GM23248 (cell line): ENCODE results near the gene RUNX1. TPM values are rescaled to one million over a fixed set of nuclear protein-coding genes. Genes with fewer than 3 reads are reported as not detected.

Experiments
- DNase-seq: peaks from one replicate; pipeline ENCODE4 v3.0.0-alpha.2; 2015
- H2AFZ ChIP-seq: fragments of 200-600 bp; sonication (generic); 2 replicates; pipeline ENCODE4 v1.6.1; 2016; ENCODE audit warnings: antibody characterized with exemption
- H3F3A ChIP-seq: fragments of 200-600 bp; sonication (generic); 2 replicates; pipeline ENCODE4 v1.6.1; 2016; ENCODE audit warnings: mild to moderate bottlenecking, antibody characterized with exemption, mixed run types; ENCODE audit not compliant: insufficient read depth
- H3K27ac ChIP-seq: fragments of 200-600 bp; sonication (generic); 2 replicates; pipeline ENCODE4 v1.5.1; 2016; ENCODE audit warnings: mild to moderate bottlenecking
- H3K27me3 ChIP-seq: fragments of 200-600 bp; sonication (generic); replicated peaks from 2 replicates; pipeline ENCODE4 v1.6.1; 2016; ENCODE audit warnings: mild to moderate bottlenecking; ENCODE audit not compliant: insufficient read depth
- H3K36me3 ChIP-seq: fragments of 200-600 bp; sonication (generic); 2 replicates; pipeline ENCODE4 v1.6.1; 2016; ENCODE audit warnings: low read depth, mild to moderate bottlenecking
- H3K4me1 ChIP-seq: fragments of 200-600 bp; sonication (generic); 2 replicates; pipeline ENCODE4 v1.6.1; 2016; ENCODE audit warnings: mild to moderate bottlenecking; ENCODE audit not compliant: insufficient read depth
- H3K4me2 ChIP-seq: fragments of 200-600 bp; sonication (generic); one replicate; pipeline ENCODE4 v1.6.1; 2016; ENCODE audit warnings: mild to moderate bottlenecking; ENCODE audit not compliant: unreplicated experiment
- H3K4me3 ChIP-seq: fragments of 200-600 bp; sonication (generic); 2 replicates; pipeline ENCODE4 v1.5.1; 2016; ENCODE audit warnings: mild to moderate bottlenecking
- H3K79me2 ChIP-seq: fragments of 200-600 bp; sonication (generic); 2 replicates; pipeline ENCODE4 v1.6.1; 2016; ENCODE audit warnings: mild to moderate bottlenecking; ENCODE audit not compliant: insufficient read depth
- H3K9ac ChIP-seq: fragments of 200-600 bp; sonication (generic); 2 replicates; pipeline ENCODE4 v1.6.1; 2016; ENCODE audit warnings: mild to moderate bottlenecking
- H3K9me2 ChIP-seq: fragments of 200-600 bp; sonication (generic); 2 replicates; pipeline ENCODE4 v1.6.1; 2016; ENCODE audit warnings: mixed run types, mild to moderate bottlenecking, moderate library complexity; ENCODE audit not compliant: insufficient read depth
- H3K9me3 ChIP-seq: fragments of 200-600 bp; sonication (generic); one replicate; pipeline ENCODE4 v1.6.1; 2017; ENCODE audit warnings: low read depth
- H4K20me1 ChIP-seq: fragments of 200-600 bp; sonication (generic); 2 replicates; pipeline ENCODE4 v1.6.0; 2016; ENCODE audit not compliant: insufficient read depth
- EZH2 ChIP-seq: fragments of 200-600 bp; sonication (generic); IDR thresholded peaks from 2 replicates; pipeline ENCODE4 v1.6.1; 2018; ENCODE audit warnings: antibody characterized with exemption, mild to moderate bottlenecking; ENCODE audit not compliant: insufficient read depth, poor library complexity, severe bottlenecking
- EZH2phosphoT487 ChIP-seq: fragments of 200-600 bp; sonication (generic); IDR thresholded peaks from 2 replicates; pipeline ENCODE4 v1.6.1; 2018; ENCODE audit warnings: antibody characterized with exemption, moderate library complexity, mild to moderate bottlenecking, low read depth; ENCODE audit not compliant: insufficient read depth
- WGBS, 2 experiments: methylation state at CpG; one replicate each; pipeline ENCODE4 v1.1.6; 2015 to 2017; ENCODE audit warnings: low lambda C conversion rate in 2 of 2, low coverage in 1 of 2; ENCODE audit errors: missing lambda C conversion rate in 2 of 2; 5-methylcytosine and 5-hydroxymethylcytosine counted together
- in situ Hi-C: fragments of 300-500 bp; cut with MboI; formaldehyde crosslinking; loops from 2 replicates; pipeline ENCODE4 v1.15.0; 2020
- polyA plus RNA-seq: library from polyadenylated mRNA; unstranded; fragments of >200 nt; fragmentation: Nextera tagmentation; extraction: Ambion mirVana; gene quantifications from 2 replicates; pipeline ENCODE4 v1.2.1, GENCODE V29; 2016
- total RNA-seq: library from RNA; depleted of rRNA; stranded (reverse); fragments of >200 nt; shearing (Covaris generic); gene quantifications from 2 replicates; pipeline ENCODE4 v1.2.3, GENCODE V29; 2014

Gene RUNX1
- total and polyA plus RNA-seq, 2 experiments from 2014 or later = 21.3 to 32.6 TPM

- no peak overlapping the region for H3K9ac ChIP-seq
- no peak for DNase-seq
- H2AFZ ChIP-seq = no peak overlapping the region
- TF ChIP-seq EZH2phosphoT487 = no peak
- TF ChIP-seq EZH2 = no peak
- no peaks in the 10 kb centered on the region for H3K27me3 ChIP-seq
- in situ Hi-C loops = no loop called here
- whole genome bisulfite sequencing, 2 experiments = 98 to 99% methylated on average over 4 of the region's 4 CpGs
- no peaks in the 10 kb centered on the region for H3K9me3 ChIP-seq
- no peaks in the 10 kb centered on the region for H4K20me1 ChIP-seq
- H3K4me1 ChIP-seq = peaks cover 18% of the 10 kb centered on the region
- H3K4me3 ChIP-seq = no peak overlapping the region
- no peaks in the 10 kb centered on the region for H3K9me2 ChIP-seq
- H3F3A ChIP-seq = 0 out of 2 replicates have a peak, but pooled peaks cover 18% of the 10 kb centered on the region
- no peak overlapping the region for H3K27ac ChIP-seq
- H3K79me2 ChIP-seq = no peaks in the 10 kb centered on the region
- no peak overlapping the region for H3K4me2 ChIP-seq
- no peaks in the 10 kb centered on the region for H3K36me3 ChIP-seq
Observed at GRCh38 chr21:35077466-35077865, 28.4 kb upstream of the RUNX1 start.

- TF ChIP-seq EZH2phosphoT487 = no peak
- TF ChIP-seq EZH2 = no peak
- peaks cover 32% of the 10 kb centered on the region for H3K4me1 ChIP-seq
- 40 to 45% methylated on average over 6 of the region's 6 CpGs for WGBS, 2 experiments
- no peaks in the 10 kb centered on the region for H3K79me2 ChIP-seq
- H3K27ac ChIP-seq = no peak overlapping the region
- peak overlapping the region; percentile 2; the same call in 1 of the 2 replicates for H2AFZ ChIP-seq
- 0 out of 2 replicates have a peak, but pooled peaks cover 25% of the 10 kb centered on the region for H3F3A ChIP-seq
- H3K27me3 ChIP-seq = no peaks in the 10 kb centered on the region
- no peak overlapping the region for H3K9ac ChIP-seq
- in situ Hi-C loops = no loop called here
- H3K4me3 ChIP-seq = no peak overlapping the region
- H3K9me3 ChIP-seq = no peaks in the 10 kb centered on the region
- no peaks in the 10 kb centered on the region for H4K20me1 ChIP-seq
- DNase-seq = peak; percentile 74
- no peaks in the 10 kb centered on the region for H3K36me3 ChIP-seq
- no peak overlapping the region for H3K4me2 ChIP-seq
- no peaks in the 10 kb centered on the region for H3K9me2 ChIP-seq
Observed at GRCh38 chr21:35075546-35075945, 26.4 kb upstream of the RUNX1 start.

- Histone ChIP-seq H3K79me2 (no peaks in the 10 kb centered on the region), H3K4me2 (peak overlapping the region; percentile 74), H3K27me3 (no peaks in the 10 kb centered on the region), H3F3A (0 out of 2 replicates have a peak, but pooled peaks cover 25% of the 10 kb centered on the region), H3K9ac (peak overlapping the region; percentile 13; the same call in 1 of the 2 replicates), H3K9me2 (no peaks in the 10 kb centered on the region), H3K36me3 (no peaks in the 10 kb centered on the region), H3K9me3 (no peaks in the 10 kb centered on the region), H4K20me1 (no peaks in the 10 kb centered on the region), H3K4me1 (peaks cover 32% of the 10 kb centered on the region), H3K4me3 (peak overlapping the region; percentile 21; the same call in 1 of the 2 replicates), H3K27ac (peak overlapping the region; percentile 47), H2AFZ (peak overlapping the region; percentile 86)
- in situ Hi-C loops = loop anchor here (25.0 kb wide), 1 partner anchor 864 kb away; no protein-coding TSS in a partner anchor
- TF ChIP-seq EZH2 = no peak
- TF ChIP-seq EZH2phosphoT487 = no peak
- DNase-seq = peak; percentile 55
- WGBS, 2 experiments = 4 to 6% methylated on average over 11 of the region's 11 CpGs
Observed at GRCh38 chr21:35072960-35073359, 23.9 kb upstream of the RUNX1 start.

- no peaks in the 10 kb centered on the region for H3K27me3 ChIP-seq
- DNase-seq = no peak
- H3K4me3 ChIP-seq = peak overlapping the region; percentile 21; the same call in 1 of the 2 replicates
- H3K9me3 ChIP-seq = no peaks in the 10 kb centered on the region
- H3K4me1 ChIP-seq = peaks cover 32% of the 10 kb centered on the region
- TF ChIP-seq EZH2 = no peak
- no peak for TF ChIP-seq EZH2phosphoT487
- no peaks in the 10 kb centered on the region for H4K20me1 ChIP-seq
- in situ Hi-C loops = loop anchor here (25.0 kb wide), 1 partner anchor 865 kb away; no protein-coding TSS in a partner anchor
- no peaks in the 10 kb centered on the region for H3K9me2 ChIP-seq
- H3K9ac ChIP-seq = peak overlapping the region; percentile 13; the same call in 1 of the 2 replicates
- H3K36me3 ChIP-seq = no peaks in the 10 kb centered on the region
- H3K79me2 ChIP-seq = no peaks in the 10 kb centered on the region
- peak overlapping the region; percentile 86 for H2AFZ ChIP-seq
- WGBS, 2 experiments = 11 to 19% methylated on average over 5 of the region's 5 CpGs
- peak overlapping the region; percentile 74 for H3K4me2 ChIP-seq
- H3F3A ChIP-seq = 0 out of 2 replicates have a peak, but pooled peaks cover 25% of the 10 kb centered on the region
- peak overlapping the region; percentile 47 for H3K27ac ChIP-seq
Observed at GRCh38 chr21:35072557-35072956, 23.5 kb upstream of the RUNX1 start.
